KOPT-K1 (cell line): ENCODE data around the gene GCLM.
"Not testable (repeated sequence)": the region's sequence is repeated elsewhere in the genome, so short reads cannot be mapped to it uniquely, and the experiment has no call there.

Source experiments
- H3K27ac ChIP-seq: fragments of 200-600 bp; sonication (generic); 2 replicates; pipeline ENCODE4 v1.5.1; 2016; ENCODE audit warnings: antibody characterized with exemption, mild to moderate bottlenecking, low read depth, low read length; ENCODE audit not compliant: poor library complexity, severe bottlenecking
- H3K36me3 ChIP-seq: fragments of 200-600 bp; sonication (generic); 2 replicates; pipeline ENCODE4 v1.5.1; 2017; ENCODE audit warnings: antibody characterized with exemption, mild to moderate bottlenecking, low read length, moderate library complexity; ENCODE audit not compliant: insufficient read depth
- H3K9me3 ChIP-seq: fragments of 200-600 bp; sonication (generic); 2 replicates; pipeline ENCODE4 v1.5.1; 2017; ENCODE audit warnings: antibody characterized with exemption, low read length, mild to moderate bottlenecking; ENCODE audit not compliant: insufficient read depth, poor library complexity, severe bottlenecking

The GCLM gene, protein sequence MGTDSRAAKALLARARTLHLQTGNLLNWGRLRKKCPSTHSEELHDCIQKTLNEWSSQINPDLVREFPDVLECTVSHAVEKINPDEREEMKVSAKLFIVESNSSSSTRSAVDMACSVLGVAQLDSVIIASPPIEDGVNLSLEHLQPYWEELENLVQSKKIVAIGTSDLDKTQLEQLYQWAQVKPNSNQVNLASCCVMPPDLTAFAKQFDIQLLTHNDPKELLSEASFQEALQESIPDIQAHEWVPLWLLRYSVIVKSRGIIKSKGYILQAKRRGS

DNA sequence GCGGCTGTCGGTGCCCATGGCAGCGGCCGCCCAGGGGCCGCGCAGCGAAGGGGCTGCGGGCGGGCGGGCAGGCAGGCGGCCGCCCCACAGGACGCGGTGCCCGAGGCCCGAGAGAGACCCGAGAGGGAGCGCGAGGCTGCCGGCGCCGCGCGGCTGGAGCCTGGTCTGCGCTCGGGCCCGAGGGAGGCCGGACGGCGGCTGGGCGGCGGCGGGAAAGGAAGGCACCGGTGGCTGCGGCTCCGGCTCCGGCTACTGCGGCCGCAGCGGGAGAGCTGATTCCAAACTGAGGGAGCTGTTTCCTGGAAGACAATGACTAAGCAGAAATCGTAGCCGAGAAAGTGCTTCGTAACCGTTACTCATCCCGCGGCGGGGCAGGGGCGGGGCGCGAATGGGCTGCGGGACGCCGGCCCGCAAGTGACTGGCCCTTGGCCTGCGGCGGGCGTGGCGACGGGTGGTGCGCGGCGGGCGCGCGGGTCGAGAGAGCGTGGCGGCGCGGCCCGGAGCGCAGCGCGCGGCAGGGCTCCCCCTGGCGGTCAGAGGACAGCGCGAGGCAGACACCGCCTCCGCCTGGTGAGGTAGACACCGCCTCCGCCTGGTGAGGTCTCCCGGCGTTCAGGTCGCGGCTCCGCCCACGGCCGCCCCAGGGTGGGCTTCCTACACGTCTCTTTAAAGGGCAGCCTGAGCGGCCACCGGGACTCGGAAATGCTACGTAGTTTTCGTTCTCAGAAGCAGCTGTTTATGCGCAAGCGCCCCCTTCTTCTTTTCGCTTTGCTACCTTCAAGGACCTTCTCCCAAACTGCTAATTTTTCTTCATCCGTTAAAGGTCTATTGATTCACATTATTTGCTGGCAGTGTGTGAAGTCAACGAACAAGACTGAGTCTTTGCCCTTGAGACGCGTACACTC lies at the start of gene GCLM:
GCLM (minus strand) TSS at position 285 of the 905 bp plus-strand sequence; CDS start at position 18, 267 bp downstream.
- H3K9me3 ChIP-seq = peaks cover 6% of the 10 kb centered on the region
- no peaks in the 10 kb centered on the region for H3K36me3 ChIP-seq
- H3K27ac ChIP-seq = peak within 1 kb of the TSS; percentile 73

- Histone ChIP-seq H3K27ac (no peak overlapping the region), H3K36me3 (no peaks in the 10 kb centered on the region)
Observed at GRCh38 chr1:93958726-93959100, 49.5 kb upstream of the GCLM start.

GRCh38 chr1:93958032-93958725 lies 48.9 kb upstream of the GCLM start:
- Histone ChIP-seq H3K27ac (no peak overlapping the region), H3K9me3 (peaks cover 19% of the 10 kb centered on the region), H3K36me3 (no peaks in the 10 kb centered on the region)

More at GRCh38 chr1:93958726-93959100, 49.5 kb upstream of the GCLM start:
- H3K9me3 ChIP-seq = peaks cover 19% of the 10 kb centered on the region

DNA sequence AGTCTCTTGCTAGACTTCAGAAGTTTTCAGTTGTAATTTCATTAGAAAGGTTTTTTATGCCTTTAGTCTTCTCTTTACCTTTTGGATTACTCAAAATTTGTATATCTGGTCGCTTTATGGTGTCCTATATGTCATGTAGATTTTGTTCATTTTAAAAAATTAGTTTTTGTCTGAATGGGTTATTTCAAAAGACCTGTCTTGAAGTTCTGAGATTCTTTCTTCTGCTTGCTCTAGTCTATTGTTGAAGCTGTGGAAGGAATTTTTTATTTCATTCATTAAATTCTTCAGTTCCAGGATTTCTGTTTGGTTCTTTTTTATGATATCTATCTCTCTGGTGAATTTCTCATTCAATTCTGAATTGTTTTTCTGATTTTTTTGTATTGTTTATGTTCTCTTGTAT lies 46.5 kb upstream of the GCLM start:
- Histone ChIP-seq H3K9me3 (peaks cover 27% of the 10 kb centered on the region), H3K27ac (no peak overlapping the region), H3K36me3 (no peaks in the 10 kb centered on the region)

GRCh38 chr1:93947002-93947686 lies 37.9 kb upstream of the GCLM start:
- peaks cover 24% of the 10 kb centered on the region for H3K9me3 ChIP-seq
- not testable (repeated sequence) for H3K27ac ChIP-seq, H3K36me3 ChIP-seq

DNA sequence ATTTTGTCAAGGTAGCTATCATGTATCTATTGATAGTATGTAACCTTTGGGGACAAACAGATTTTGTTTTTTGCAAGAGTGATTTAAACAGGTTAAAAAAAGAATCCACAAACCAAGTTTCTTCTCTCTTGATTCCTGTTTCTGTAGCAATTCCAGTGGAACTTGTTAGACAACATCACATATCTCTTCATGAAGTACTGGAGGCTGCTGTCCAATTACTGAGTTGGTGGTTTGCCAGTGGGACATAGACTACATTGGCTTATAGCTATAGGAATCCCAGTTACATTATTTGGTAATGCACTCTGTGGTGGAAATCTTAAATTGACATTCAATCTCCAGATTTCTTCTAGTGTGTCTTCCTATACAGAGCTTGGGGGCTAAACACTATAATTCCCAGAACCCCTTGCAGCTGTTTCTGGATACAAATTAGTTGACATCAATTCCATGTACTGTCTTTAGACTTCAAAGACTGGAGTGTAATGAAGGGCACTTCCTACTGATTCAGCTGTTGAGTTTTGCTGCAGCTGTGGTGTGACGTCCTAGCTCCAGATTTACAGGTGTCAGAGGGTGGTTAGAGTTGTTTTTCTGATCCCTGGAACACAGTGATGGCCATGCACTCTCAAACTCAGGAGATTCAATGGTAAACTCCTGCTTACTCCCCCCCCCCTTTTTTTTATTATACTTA lies 29.4 kb upstream of the GCLM start:
- Histone ChIP-seq H3K36me3 (no peaks in the 10 kb centered on the region), H3K27ac (no peak overlapping the region)

DNA sequence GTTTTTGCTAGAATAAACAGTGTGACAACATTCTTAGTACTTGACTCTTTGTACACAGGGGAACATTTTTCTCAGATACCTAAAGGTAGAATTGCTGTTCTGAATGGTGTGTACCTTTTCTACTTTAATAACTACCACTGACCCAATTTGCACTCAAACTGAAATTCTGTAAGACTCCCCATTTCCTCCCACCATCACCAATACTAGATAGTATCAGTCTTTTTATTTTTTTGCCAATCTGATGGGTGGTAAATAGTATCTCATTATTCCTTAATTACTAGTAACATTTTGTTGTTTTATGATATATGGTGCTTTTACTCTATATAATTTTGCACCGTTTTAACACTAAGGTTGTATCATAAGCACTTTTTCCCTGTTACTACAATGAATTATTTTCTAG lies 28.8 kb upstream of the GCLM start:
- Histone ChIP-seq H3K36me3 (no peaks in the 10 kb centered on the region), H3K9me3 (no peaks in the 10 kb centered on the region), H3K27ac (no peak overlapping the region)

More for the DNA sequence above, 29.4 kb upstream of the GCLM start:
- H3K9me3 ChIP-seq = no peaks in the 10 kb centered on the region

DNA sequence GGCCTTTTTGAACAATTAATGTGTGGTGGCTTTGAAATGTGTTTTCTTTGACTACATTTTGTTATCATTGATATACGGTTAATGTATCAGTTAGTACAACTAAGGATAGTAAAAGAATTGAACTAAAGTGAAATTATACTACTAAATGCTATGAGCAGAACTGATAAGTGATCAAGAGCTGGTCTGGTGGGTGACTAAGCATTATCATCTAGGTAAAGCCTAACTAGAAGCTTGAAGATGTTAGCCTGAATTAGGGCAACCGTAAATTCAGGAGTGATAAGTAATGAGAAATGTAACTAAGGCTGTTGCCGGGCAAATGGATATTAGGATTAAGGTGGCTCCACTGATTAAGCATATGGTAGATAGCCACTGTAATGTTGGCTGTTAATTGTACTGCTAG lies 16.0 kb upstream of the GCLM start:
- peaks cover 10% of the 10 kb centered on the region for H3K9me3 ChIP-seq
- no peak overlapping the region for H3K27ac ChIP-seq
- H3K36me3 ChIP-seq = no peaks in the 10 kb centered on the region

GRCh38 chr1:93919780-93920179 lies 10.6 kb upstream of the GCLM start:
- Histone ChIP-seq H3K27ac (no peak overlapping the region), H3K36me3 (no peaks in the 10 kb centered on the region), H3K9me3 (no peaks in the 10 kb centered on the region)

DNA sequence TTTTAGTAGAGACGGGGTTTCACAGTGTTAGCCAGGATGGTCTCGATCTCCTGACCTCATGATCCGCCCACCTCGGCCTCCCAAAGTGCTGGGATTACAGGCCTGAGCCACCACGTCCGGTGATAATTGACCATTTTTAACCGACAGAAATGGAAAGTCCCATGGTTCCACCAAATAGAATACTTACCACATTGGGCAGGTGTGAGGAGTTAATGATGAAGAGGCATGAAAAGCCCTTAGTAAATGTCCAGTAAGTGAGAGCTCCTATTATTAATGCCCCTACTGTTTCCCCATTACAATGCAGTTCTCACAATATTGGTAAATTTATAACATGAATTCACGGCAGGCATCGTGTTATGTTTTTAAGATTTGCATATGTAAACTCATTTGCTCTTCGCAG lies 8.1 kb upstream of the GCLM start:
- Histone ChIP-seq H3K36me3 (no peaks in the 10 kb centered on the region), H3K27ac (no peak overlapping the region), H3K9me3 (no peaks in the 10 kb centered on the region)

DNA sequence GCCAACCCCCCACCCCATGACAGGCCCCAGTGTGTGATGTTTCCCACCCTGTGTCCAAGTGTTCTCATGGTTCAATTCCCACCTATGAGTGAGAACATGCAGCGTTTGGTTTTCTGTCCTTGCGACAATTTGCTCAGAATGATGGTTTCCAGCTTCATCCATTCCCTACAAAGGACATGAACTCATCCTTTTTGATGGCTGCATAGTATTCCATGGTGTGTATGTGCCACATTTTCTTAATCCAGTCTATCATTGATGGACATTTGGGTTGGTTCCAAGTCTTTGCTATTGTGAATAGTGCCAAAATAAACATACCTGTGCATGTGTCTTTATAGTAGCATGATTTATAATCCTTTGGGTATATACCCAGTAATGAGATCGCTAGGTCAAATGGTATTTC lies 1.6 kb upstream of the GCLM start:
- not testable (repeated sequence) for H3K9me3 ChIP-seq, H3K36me3 ChIP-seq, H3K27ac ChIP-seq

GRCh38 chr1:93910305-93910704 lies 1.1 kb upstream of the GCLM start:
- no peaks in the 10 kb centered on the region for H3K36me3 ChIP-seq
- H3K9me3 ChIP-seq = peaks cover 6% of the 10 kb centered on the region
- H3K27ac ChIP-seq = peak overlapping the region; percentile 73

GRCh38 chr1:93908394-93909145 lies 660 bp downstream of the GCLM start:
- Histone ChIP-seq H3K27ac (peak overlapping the region; percentile 73), H3K9me3 (peaks cover 6% of the 10 kb centered on the region), H3K36me3 (no peaks in the 10 kb centered on the region)

GRCh38 chr1:93907718-93908117 lies 1.5 kb downstream of the GCLM start:
- H3K36me3 ChIP-seq = no peaks in the 10 kb centered on the region
- peaks cover 6% of the 10 kb centered on the region for H3K9me3 ChIP-seq
- no peak overlapping the region for H3K27ac ChIP-seq
